ENCODE measurements around the gene WSCD2. TPM values are rescaled to one million over a fixed set of nuclear protein-coding genes. Genes with fewer than 3 reads are reported as not detected.

Gene WSCD2
- total and polyA plus RNA-seq, 8 donors, result 0.25 to 6.7 (median 1.4) TPM; not detected in 3

- 77 to 91% (median 88%) methylated on average over 2 of the region's 2 CpGs for WGBS, 5 donors
- Histone ChIP-seq H3K36me3 (peaks cover 0 to 3% (median 0%) of the 10 kb centered on the region in 4 donors), H3K4me3 (no peak overlapping the region), H3K27me3 (peaks cover 0 to 6% (median 0%) of the 10 kb centered on the region in 3 donors), H3K4me1 (no peaks in the 10 kb centered on the region), H3K9me3 (no peaks in the 10 kb centered on the region), H3K27ac (no peak overlapping the region)
- TF ChIP-seq EP300 (IDR thresholded peaks at IDR 0.05) (no peak), POLR2AphosphoS5 (IDR thresholded peaks at IDR 0.05) (no peak), CTCF (IDR thresholded peaks at IDR 0.05) (no peak), POLR2A (IDR thresholded peaks at IDR 0.05) (no peak)
- intact Hi-C loops (cut with DNase I; ENCODE audit: low total_unique reads), result no loop called here
- DNase-seq, result no peak
Measured at GRCh38 chr12:108196921-108197320, 67.8 kb downstream of the WSCD2 start.

- intact Hi-C loops (cut with DNase I; ENCODE audit: low total_unique reads), result no loop called here
- H3K36me3 ChIP-seq, result peaks cover 0 to 3% (median 0%) of the 10 kb centered on the region in 4 donors
Measured at GRCh38 chr12:108198043-108198442, 69.0 kb downstream of the WSCD2 start.

GRCh38 chr12:108199106-108199505 lies 70.0 kb downstream of the WSCD2 start:
- TF ChIP-seq POLR2A (IDR thresholded peaks at IDR 0.05), result no peak
- TF ChIP-seq POLR2AphosphoS5 (IDR thresholded peaks at IDR 0.05), result no peak
- TF ChIP-seq EP300 (IDR thresholded peaks at IDR 0.05), result no peak
- TF ChIP-seq CTCF (IDR thresholded peaks at IDR 0.05), result no peak
- H3K4me3 ChIP-seq, result no peak overlapping the region
- DNase-seq, result peak in 1 of 2 donors; percentile 17
- no peak overlapping the region for H3K27ac ChIP-seq
- H3K9me3 ChIP-seq, result peaks cover 0 to 10% (median 7%) of the 10 kb centered on the region in 4 donors
- 74 to 87% (median 84%) methylated on average over 5 of the region's 5 CpGs for WGBS, 5 donors
- H3K4me1 ChIP-seq, result no peaks in the 10 kb centered on the region
- H3K27me3 ChIP-seq, result peaks cover 0 to 3% (median 0%) of the 10 kb centered on the region in 3 donors
- intact Hi-C loops (cut with DNase I; ENCODE audit: low total_unique reads), result no loop called here
- peaks cover 0 to 3% (median 0%) of the 10 kb centered on the region in 4 donors for H3K36me3 ChIP-seq

More at GRCh38 chr12:108198043-108198442, 69.0 kb downstream of the WSCD2 start:
- no peak for DNase-seq
- 47 to 63% (median 56%) methylated on average over 4 of the region's 4 CpGs for WGBS, 5 donors
- no peaks in the 10 kb centered on the region for H3K4me1 ChIP-seq
- no peak for TF ChIP-seq POLR2AphosphoS5 (IDR thresholded peaks at IDR 0.05)
- no peak for TF ChIP-seq CTCF (IDR thresholded peaks at IDR 0.05)
- TF ChIP-seq POLR2A (IDR thresholded peaks at IDR 0.05), result no peak
- TF ChIP-seq EP300 (IDR thresholded peaks at IDR 0.05), result no peak
- H3K27ac ChIP-seq, result no peak overlapping the region
- peaks cover 0 to 1% (median under 1%) of the 10 kb centered on the region in 4 donors for H3K9me3 ChIP-seq
- no peak overlapping the region for H3K4me3 ChIP-seq
- H3K27me3 ChIP-seq, result peaks cover 0 to 3% (median 0%) of the 10 kb centered on the region in 3 donors

GRCh38 chr12:108201808-108202207 lies 72.7 kb downstream of the WSCD2 start:
- TF ChIP-seq POLR2AphosphoS5 (IDR thresholded peaks at IDR 0.05) (no peak), POLR2A (IDR thresholded peaks at IDR 0.05) (no peak), CTCF (IDR thresholded peaks at IDR 0.05) (no peak), EP300 (IDR thresholded peaks at IDR 0.05) (no peak)
- H3K4me1 ChIP-seq, result no peaks in the 10 kb centered on the region
- no peak for DNase-seq
- WGBS, 5 donors, result 38 to 54% (median 42%) methylated on average over 6 of the region's 6 CpGs
- H3K27me3 ChIP-seq, result peaks cover 0 to 3% (median 0%) of the 10 kb centered on the region in 3 donors
- H3K27ac ChIP-seq, result no peak overlapping the region
- intact Hi-C loops (cut with DNase I; ENCODE audit: low total_unique reads), result no loop called here
- no peak overlapping the region for H3K4me3 ChIP-seq
- peaks cover 0 to 10% (median 7%) of the 10 kb centered on the region in 4 donors for H3K9me3 ChIP-seq
- H3K36me3 ChIP-seq, result no peaks in the 10 kb centered on the region

All from stomach (tissue), 9 donors.